GM12878 (cell line): Measurements from ENCODE around the gene AJM1. TPM values are rescaled to one million over a fixed set of nuclear protein-coding genes. Genes with fewer than 3 reads are reported as not detected.

ENCODE experiments used
- ATF7 ChIP-seq: fragments of 450-650 bp; IDR thresholded peaks from 2 replicates; pipeline ENCODE4 v1.6.1; 2016; ENCODE audit warnings: low read depth, mild to moderate bottlenecking
- BCL11A ChIP-seq: IDR thresholded peaks from 2 replicates; pipeline ENCODE4 v1.6.1; 2011; ENCODE audit warnings: low read depth, low read length
- BHLHE40 ChIP-seq, 2 experiments: fragments of 450-650 bp in 1 of 2; IDR thresholded peaks; 2 replicates each; pipeline ENCODE4 v1.6.1; 2011 to 2017; ENCODE audit warnings: low read depth in 2 of 2, borderline replicate concordance in 1 of 2, improper control_type of control experiment in 1 of 2, low read length in 1 of 2, mild to moderate bottlenecking in 1 of 2
- BRCA1 ChIP-seq: IDR thresholded peaks from 2 replicates; pipeline ENCODE4 v1.6.1; 2011; ENCODE audit warnings: low read depth, low read length, improper control_type of control experiment
- EGR1 ChIP-seq, 2 experiments: IDR thresholded peaks; 1 replicate in 1 of 2; 2 replicates in 1 of 2; pipeline ENCODE4 v1.6.1; 2011 to 2012; ENCODE audit warnings: low read depth in 2 of 2, low read length in 2 of 2, borderline replicate concordance in 1 of 2, mild to moderate bottlenecking in 1 of 2, moderate library complexity in 1 of 2
- GATAD2B ChIP-seq: fragments of 450-650 bp; conservative IDR thresholded peaks from 2 replicates; pipeline ENCODE4 v1.6.1; 2017; ENCODE audit warnings: low read depth, mild to moderate bottlenecking, moderate library complexity
- IRF3 ChIP-seq: fragments of 450-650 bp; IDR thresholded peaks from 2 replicates; pipeline ENCODE4 v1.6.1; 2014; ENCODE audit warnings: mild to moderate bottlenecking
- LARP7 ChIP-seq: fragments of 450-650 bp; IDR thresholded peaks from 2 replicates; pipeline ENCODE4 v1.6.1; 2017; ENCODE audit warnings: mild to moderate bottlenecking
- MAX ChIP-seq: IDR thresholded peaks from 2 replicates; pipeline ENCODE4 v1.6.1; 2012; ENCODE audit warnings: low read depth, low read length, improper control_type of control experiment
- RB1 ChIP-seq: fragments of 450-650 bp; formaldehyde crosslinking; IDR thresholded peaks from 2 replicates; pipeline ENCODE4 v1.6.1; 2017; ENCODE audit warnings: mild to moderate bottlenecking, borderline replicate concordance
- RFX5 ChIP-seq: IDR thresholded peaks from 2 replicates; pipeline ENCODE4 v1.6.1; 2011; ENCODE audit warnings: low read depth, low read length, improper control_type of control experiment
- SMARCA5 ChIP-seq: fragments of 450-650 bp; IDR thresholded peaks from 2 replicates; pipeline ENCODE4 v1.6.1; 2017; ENCODE audit warnings: mild to moderate bottlenecking
- TAF1 ChIP-seq: IDR thresholded peaks from 2 replicates; pipeline ENCODE4 v1.6.1; 2011; ENCODE audit warnings: mild to moderate bottlenecking, low read depth, low read length, borderline replicate concordance
- ZNF384 ChIP-seq: IDR thresholded peaks from 2 replicates; pipeline ENCODE4 v1.6.1; 2012; ENCODE audit warnings: low read depth, mild to moderate bottlenecking, low read length, improper control_type of control experiment, borderline replicate concordance
- ZNF687 ChIP-seq: fragments of 450-650 bp; IDR thresholded peaks from 2 replicates; pipeline ENCODE4 v1.6.1; 2017; ENCODE audit warnings: mild to moderate bottlenecking, moderate library complexity
- polyA plus RNA-seq, 11 experiments: library from polyadenylated mRNA; depleted of rRNA in 4 of 11; unstranded in 6 of 11; stranded (reverse) in 5 of 11; fragments of >200 nt; fragmentation: Nextera tagmentation in 4 of 11; fragmentation: Illumina TruSeq in 1 of 11; extraction: Ambion mirVana in 4 of 11; extraction: Trizol in 1 of 11; gene quantifications; 1 replicate in 1 of 11; 2 replicates in 10 of 11; pipeline versions ENCODE4 v1.2.1 to v1.2.3, GENCODE V29; 2011 to 2016; ENCODE audit warnings: inconsistent platforms in 2 of 11, missing spikeins in 2 of 11, low read depth in 1 of 11
- total RNA-seq, 4 experiments: library from RNA; depleted of rRNA in 3 of 4; stranded (reverse); fragments of >200 nt in 3 of 4; fragmentation: Illumina TruSeq in 1 of 4; extraction: Trizol in 1 of 4; gene quantifications; 2 replicates each; pipeline versions ENCODE4 v1.2.1 to v1.2.3, GENCODE V29; 2013 to 2021

Gene AJM1
- total and polyA plus RNA-seq, 10 of the 15 experiments (the other 5 are each of a cell fraction or from before 2014, with no cell fraction given), result 0.06 to 2.5 (median 1.0) TPM; not detected in 2

- peak; percentile 71 for TF ChIP-seq ZNF687
- TF ChIP-seq ZNF384, result no peak
- TF ChIP-seq LARP7, result no peak; the same call in 1 of the 2 replicates
- peak; percentile 64 for TF ChIP-seq GATAD2B
- no peak for TF ChIP-seq RFX5
- 0 out of 2 replicates have a peak, but pooled peaks have one; percentile 48 for TF ChIP-seq SMARCA5
- TF ChIP-seq TAF1, result peak; percentile 97
- TF ChIP-seq BHLHE40 (IDR thresholded peaks at IDR 0.05; ENCODE audit: borderline replicate concordance in 1 of 2, low read depth in 2 of 2, low read length in 1 of 2), result peak; percentile 8 to 83; a peak in 2 of 4 replicates
- TF ChIP-seq BCL11A, result no peak
- no peak for TF ChIP-seq ATF7
- peak; percentile 48; the same call in 1 of the 2 replicates for TF ChIP-seq IRF3
- no peak for TF ChIP-seq BRCA1
- peak; percentile 82; the same call in 1 of the 2 replicates for TF ChIP-seq RB1
- TF ChIP-seq MAX, result 0 out of 2 replicates have a peak, but pooled peaks have one; percentile 45
- TF ChIP-seq EGR1 (IDR thresholded peaks at IDR 0.05; ENCODE audit: borderline replicate concordance in 1 of 2, low read depth in 2 of 2, low read length in 2 of 2), result peak in 1 of 2 experiments; percentile 87; a peak in 2 of 3 replicates
Observed at GRCh38 chr9:136807281-136808074, 34.8 kb upstream of the AJM1 start, which contains the start of gene RABL6 (continued).
